Loucy (cell line): ENCODE measurements around the gene SASH1.

Experiments
- CTCF ChIP-seq: fragments of 200-600 bp; sonication (generic); conservative IDR thresholded peaks from 2 replicates; pipeline ENCODE4 v1.5.1; 2014; ENCODE audit warnings: mild to moderate bottlenecking, antibody characterized with exemption, low read length
- EZH2phosphoT487 ChIP-seq: fragments of 200-600 bp; IDR thresholded peaks from 2 replicates; pipeline ENCODE4 v1.6.1; 2018; ENCODE audit warnings: antibody characterized with exemption, mild to moderate bottlenecking, moderate library complexity, borderline replicate concordance

GRCh38 chr6:148525453-148525852 is 182.8 kb downstream of the SASH1 start:
- TF ChIP-seq CTCF: no peak
- no peak for TF ChIP-seq EZH2phosphoT487
